Measurements from ENCODE around the gene COPZ2.

DNA sequence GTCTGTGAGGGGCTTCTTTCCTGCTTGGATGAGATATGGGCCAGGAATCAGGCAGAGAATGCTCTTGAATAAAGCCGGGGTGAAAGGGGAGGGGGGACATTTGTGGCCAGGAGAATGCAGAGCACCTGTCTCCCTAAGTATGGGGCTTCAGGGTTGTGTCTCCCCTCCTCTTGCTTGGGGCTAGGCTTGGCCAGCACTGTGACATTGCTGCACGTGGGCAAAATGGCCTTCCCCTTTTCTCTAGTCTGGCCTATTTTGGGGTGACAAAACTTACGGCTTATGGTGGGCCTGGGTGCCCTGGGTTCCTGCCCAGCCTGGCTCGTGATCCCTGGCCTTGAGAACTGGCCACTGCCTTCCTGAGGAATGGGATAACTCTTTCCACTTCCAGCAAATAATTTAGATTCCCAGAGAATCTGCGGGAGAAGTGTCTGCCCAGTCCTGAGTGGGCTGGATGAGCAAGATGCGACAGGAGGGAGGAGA is 16.2 kb upstream of the COPZ2 start:
- TF ChIP-seq, protein P1, sequence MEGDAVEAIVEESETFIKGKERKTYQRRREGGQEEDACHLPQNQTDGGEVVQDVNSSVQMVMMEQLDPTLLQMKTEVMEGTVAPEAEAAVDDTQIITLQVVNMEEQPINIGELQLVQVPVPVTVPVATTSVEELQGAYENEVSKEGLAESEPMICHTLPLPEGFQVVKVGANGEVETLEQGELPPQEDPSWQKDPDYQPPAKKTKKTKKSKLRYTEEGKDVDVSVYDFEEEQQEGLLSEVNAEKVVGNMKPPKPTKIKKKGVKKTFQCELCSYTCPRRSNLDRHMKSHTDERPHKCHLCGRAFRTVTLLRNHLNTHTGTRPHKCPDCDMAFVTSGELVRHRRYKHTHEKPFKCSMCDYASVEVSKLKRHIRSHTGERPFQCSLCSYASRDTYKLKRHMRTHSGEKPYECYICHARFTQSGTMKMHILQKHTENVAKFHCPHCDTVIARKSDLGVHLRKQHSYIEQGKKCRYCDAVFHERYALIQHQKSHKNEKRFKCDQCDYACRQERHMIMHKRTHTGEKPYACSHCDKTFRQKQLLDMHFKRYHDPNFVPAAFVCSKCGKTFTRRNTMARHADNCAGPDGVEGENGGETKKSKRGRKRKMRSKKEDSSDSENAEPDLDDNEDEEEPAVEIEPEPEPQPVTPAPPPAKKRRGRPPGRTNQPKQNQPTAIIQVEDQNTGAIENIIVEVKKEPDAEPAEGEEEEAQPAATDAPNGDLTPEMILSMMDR (IDR thresholded peaks at IDR 0.05) = no peak
- TF ChIP-seq POLR2A (IDR thresholded peaks at IDR 0.05) = no peak
